Gastrocnemius medialis (tissue), 4 donors: Measurements from ENCODE around the gene RC3H2.

Experiments used
- POLR2A ChIP-seq, 2 donors: fragments of 450-650 bp; IDR thresholded peaks; one replicate each; pipeline ENCODE4 v1.6.1; 2017; ENCODE audit warnings: antibody characterized with exemption in 2 of 2, mild to moderate bottlenecking in 2 of 2, moderate library complexity in 2 of 2
- TF ChIP-seq, protein P1 (sequence below), 5 experiments: fragments of 450-650 bp in 3 of 5; fragments of 200-600 bp in 2 of 5; sonication (generic) in 2 of 5; IDR thresholded peaks in 4 of 5; conservative IDR thresholded peaks in 1 of 5; 1 replicate in 4 of 5; 2 replicates in 1 of 5; pipeline ENCODE4 v1.5.1; 2016 to 2019; ENCODE audit warnings: antibody characterized with exemption in 5 of 5, mild to moderate bottlenecking in 3 of 5, moderate library complexity in 3 of 5

DNA sequence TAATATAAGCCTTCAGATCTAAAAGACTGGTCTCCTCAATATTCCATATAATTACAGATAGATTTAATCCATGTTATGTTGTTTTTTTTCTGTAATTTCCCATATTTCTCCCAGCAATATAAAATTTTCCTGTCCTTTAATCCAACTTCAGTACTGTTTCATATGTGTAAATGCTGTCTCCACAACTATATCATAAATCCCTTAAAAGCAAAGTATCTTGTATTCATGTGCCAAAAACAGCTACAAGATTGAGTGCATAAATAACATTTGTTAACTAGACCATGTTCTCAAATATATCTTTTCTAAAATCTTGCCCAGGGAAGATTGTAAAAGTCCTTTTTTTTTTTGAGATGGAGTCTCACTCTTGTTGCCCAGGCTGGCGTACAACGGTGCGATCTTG is 41.8 kb downstream of the RC3H2 start:
- TF ChIP-seq, protein P1, sequence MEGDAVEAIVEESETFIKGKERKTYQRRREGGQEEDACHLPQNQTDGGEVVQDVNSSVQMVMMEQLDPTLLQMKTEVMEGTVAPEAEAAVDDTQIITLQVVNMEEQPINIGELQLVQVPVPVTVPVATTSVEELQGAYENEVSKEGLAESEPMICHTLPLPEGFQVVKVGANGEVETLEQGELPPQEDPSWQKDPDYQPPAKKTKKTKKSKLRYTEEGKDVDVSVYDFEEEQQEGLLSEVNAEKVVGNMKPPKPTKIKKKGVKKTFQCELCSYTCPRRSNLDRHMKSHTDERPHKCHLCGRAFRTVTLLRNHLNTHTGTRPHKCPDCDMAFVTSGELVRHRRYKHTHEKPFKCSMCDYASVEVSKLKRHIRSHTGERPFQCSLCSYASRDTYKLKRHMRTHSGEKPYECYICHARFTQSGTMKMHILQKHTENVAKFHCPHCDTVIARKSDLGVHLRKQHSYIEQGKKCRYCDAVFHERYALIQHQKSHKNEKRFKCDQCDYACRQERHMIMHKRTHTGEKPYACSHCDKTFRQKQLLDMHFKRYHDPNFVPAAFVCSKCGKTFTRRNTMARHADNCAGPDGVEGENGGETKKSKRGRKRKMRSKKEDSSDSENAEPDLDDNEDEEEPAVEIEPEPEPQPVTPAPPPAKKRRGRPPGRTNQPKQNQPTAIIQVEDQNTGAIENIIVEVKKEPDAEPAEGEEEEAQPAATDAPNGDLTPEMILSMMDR (IDR thresholded peaks at IDR 0.05 in 4 of 5, conservative IDR thresholded peaks at IDR 0.05 in 1 of 5): no peak
- TF ChIP-seq POLR2A (IDR thresholded peaks at IDR 0.05): no peak
